ENCODE results near the gene RPRD2.

RPRD2 gene

GRCh38 chr1:150486966-150487762, 123.2 kb downstream of the RPRD2 start, which contains the start of gene TARS2:
Gene TARS2, plus strand, starts transcription at chr1:150487419. Its CDS starts 32 bp downstream, at chr1:150487451.
- Histone ChIP-seq H3K4me1 (no peaks in the 10 kb centered on the region), H3K79me2 (no peaks in the 10 kb centered on the region), H3K27me3 (ENCODE audit: control insufficient read depth, insufficient read depth, low read length) (no peaks in the 10 kb centered on the region), H3K9me3 (ENCODE audit: control insufficient read depth, low read length) (no peaks in the 10 kb centered on the region), H3K4me2 (ENCODE audit: low read length) (peak within 1 kb of the TSS; percentile 82), H3K9ac (no peak within 1 kb of the TSS), H3K27ac (no peak within 1 kb of the TSS), H3K4me3 (ENCODE audit: low read depth, low read length) (peak within 1 kb of the TSS; percentile 95), H3K36me3 (ENCODE audit: control insufficient read depth, insufficient read depth, low read length) (no peaks in the 10 kb centered on the region), H2AFZ (peak within 1 kb of the TSS; percentile 86)
- TF ChIP-seq CTCF (IDR thresholded peaks at IDR 0.05), result no peak

- Histone ChIP-seq H3K4me3 (ENCODE audit: low read depth, low read length) (peak overlapping the region; percentile 95), H3K4me2 (ENCODE audit: low read length) (peak overlapping the region; percentile 82), H3K79me2 (no peaks in the 10 kb centered on the region), H3K9ac (no peak overlapping the region), H3K36me3 (ENCODE audit: control insufficient read depth, insufficient read depth, low read length) (no peaks in the 10 kb centered on the region), H3K27me3 (ENCODE audit: control insufficient read depth, insufficient read depth, low read length) (no peaks in the 10 kb centered on the region), H3K27ac (no peak overlapping the region), H3K4me1 (no peaks in the 10 kb centered on the region), H3K9me3 (ENCODE audit: control insufficient read depth, low read length) (no peaks in the 10 kb centered on the region), H2AFZ (peak overlapping the region; percentile 86)
- no peak for TF ChIP-seq CTCF (IDR thresholded peaks at IDR 0.05)
Measured at GRCh38 chr1:150487763-150488115, 123.8 kb downstream of the RPRD2 start.

- no peak for TF ChIP-seq CTCF (IDR thresholded peaks at IDR 0.05)
- Histone ChIP-seq H3K36me3 (ENCODE audit: control insufficient read depth, insufficient read depth, low read length) (no peaks in the 10 kb centered on the region), H3K9me3 (ENCODE audit: control insufficient read depth, low read length) (no peaks in the 10 kb centered on the region), H3K4me3 (ENCODE audit: low read depth, low read length) (no peak overlapping the region), H3K27me3 (ENCODE audit: control insufficient read depth, insufficient read depth, low read length) (no peaks in the 10 kb centered on the region), H3K27ac (no peak overlapping the region), H3K9ac (no peak overlapping the region), H3K4me1 (no peaks in the 10 kb centered on the region), H3K4me2 (ENCODE audit: low read length) (no peak overlapping the region), H2AFZ (no peak overlapping the region), H3K79me2 (no peaks in the 10 kb centered on the region)
Measured at GRCh38 chr1:150493175-150493574, 129.2 kb downstream of the RPRD2 start.

- H3K36me3 ChIP-seq (ENCODE audit: control insufficient read depth, insufficient read depth, low read length), result no peaks in the 10 kb centered on the region
Measured at GRCh38 chr1:150498342-150498741, 134.4 kb downstream of the RPRD2 start.

More at GRCh38 chr1:150498342-150498741, 134.4 kb downstream of the RPRD2 start:
- Histone ChIP-seq H2AFZ (no peak overlapping the region), H3K27ac (no peak overlapping the region), H3K4me1 (no peaks in the 10 kb centered on the region), H3K9ac (no peak overlapping the region), H3K4me2 (ENCODE audit: low read length) (no peak overlapping the region), H3K4me3 (ENCODE audit: low read depth, low read length) (no peak overlapping the region), H3K79me2 (no peaks in the 10 kb centered on the region), H3K9me3 (ENCODE audit: control insufficient read depth, low read length) (no peaks in the 10 kb centered on the region), H3K27me3 (ENCODE audit: control insufficient read depth, insufficient read depth, low read length) (no peaks in the 10 kb centered on the region)
- TF ChIP-seq CTCF (IDR thresholded peaks at IDR 0.05), result no peak
